GM19240 (cell line): Measurements from ENCODE around the gene MDM4.
A peak's percentile ranks its signal among the peaks of the same experiment; 100 is the strongest.

Source experiments
- DNase-seq: peaks from one replicate; pipeline ENCODE4 v3.0.0; 2011; ENCODE audit warnings: low spot score; ENCODE audit not compliant: insufficient read length

The MDM4 gene

GRCh38 chr1:204577794-204578478 is 61.7 kb downstream of the MDM4 start:
- DNase-seq = no peak

- DNase-seq = peak; percentile 82
These were observed 62.9 kb downstream of the MDM4 start for GRCh38 chr1:204578867-204579664.

GRCh38 chr1:204579681-204580080 is 63.5 kb downstream of the MDM4 start:
- DNase-seq = no peak

- DNase-seq = no peak
These were observed 64.7 kb downstream of the MDM4 start for GRCh38 chr1:204580862-204581261.

- no peak for DNase-seq
These were observed 65.6 kb downstream of the MDM4 start for GRCh38 chr1:204581759-204582158.

- DNase-seq = no peak
These were observed 67.9 kb downstream of the MDM4 start for GRCh38 chr1:204583909-204584632.

GRCh38 chr1:204584699-204585372 is 68.6 kb downstream of the MDM4 start:
- DNase-seq = no peak

- DNase-seq = no peak
These were observed 71.4 kb downstream of the MDM4 start for GRCh38 chr1:204587621-204588020.

GRCh38 chr1:204588826-204589225 is 72.6 kb downstream of the MDM4 start:
- DNase-seq = no peak

- no peak for DNase-seq
These were observed 73.3 kb downstream of the MDM4 start for GRCh38 chr1:204589409-204590038.

- DNase-seq = no peak
These were observed 75.4 kb downstream of the MDM4 start for GRCh38 chr1:204591473-204592090.

- no peak for DNase-seq
These were observed 76.2 kb downstream of the MDM4 start for GRCh38 chr1:204592246-204592948.

GRCh38 chr1:204598319-204598969 is 82.2 kb downstream of the MDM4 start:
- no peak for DNase-seq

- no peak for DNase-seq
These were observed 82.9 kb downstream of the MDM4 start for GRCh38 chr1:204599098-204599497.

GRCh38 chr1:204599596-204599995 is 83.4 kb downstream of the MDM4 start:
- no peak for DNase-seq

- DNase-seq = no peak
These were observed 84.0 kb downstream of the MDM4 start for GRCh38 chr1:204600203-204600602.

GRCh38 chr1:204600968-204601367 is 84.8 kb downstream of the MDM4 start:
- no peak for DNase-seq

- no peak for DNase-seq
These were observed 85.9 kb downstream of the MDM4 start for GRCh38 chr1:204602111-204602579.

GRCh38 chr1:204602871-204603542 is 86.8 kb downstream of the MDM4 start:
- no peak for DNase-seq
